ENCODE data around the gene ABHD17C. TPM values are rescaled to one million over a fixed set of nuclear protein-coding genes. Genes with fewer than 3 reads are reported as not detected.

The ABHD17C gene
- total and polyA plus RNA-seq, 2 experiments from 2014 or later: 2.1 to 8.3 TPM

GRCh38 chr15:80769829-80770705 is 75.0 kb downstream of the ABHD17C start:
- Histone ChIP-seq H3K4me2 (ENCODE audit: unreplicated experiment) (no peak overlapping the region), H2AFZ (no peak overlapping the region), H3K9me2 (ENCODE audit: insufficient read depth) (no peaks in the 10 kb centered on the region), H3K9me3 (ENCODE audit: low read depth) (no peaks in the 10 kb centered on the region), H3K27ac (no peak overlapping the region), H4K20me1 (ENCODE audit: insufficient read depth) (no peaks in the 10 kb centered on the region), H3K36me3 (ENCODE audit: low read depth) (no peaks in the 10 kb centered on the region), H3K9ac (no peak overlapping the region), H3K4me1 (ENCODE audit: insufficient read depth) (peaks cover 5% of the 10 kb centered on the region; the same call in 1 of the 2 replicates), H3K27me3 (replicated peaks; ENCODE audit: insufficient read depth) (no peaks in the 10 kb centered on the region), H3F3A (ENCODE audit: insufficient read depth) (peaks cover 10% of the 10 kb centered on the region; the same call in 1 of the 2 replicates), H3K4me3 (no peak overlapping the region), H3K79me2 (ENCODE audit: insufficient read depth) (no peaks in the 10 kb centered on the region)
- in situ Hi-C loops (cut with MboI): loop anchor here (10.0 kb wide), 1 partner anchor 205 kb away; no protein-coding TSS in a partner anchor
- no peak for DNase-seq
- WGBS, 2 experiments (ENCODE audit: low coverage in 1 of 2, low lambda C conversion rate in 2 of 2, missing lambda C conversion rate in 2 of 2): 88 to 91% methylated on average over 7 of the region's 7 CpGs
- TF ChIP-seq EZH2 (IDR thresholded peaks at IDR 0.05; ENCODE audit: insufficient read depth, poor library complexity, severe bottlenecking) (no peak), EZH2phosphoT487 (IDR thresholded peaks at IDR 0.05; ENCODE audit: insufficient read depth, low read depth) (no peak)

DNA sequence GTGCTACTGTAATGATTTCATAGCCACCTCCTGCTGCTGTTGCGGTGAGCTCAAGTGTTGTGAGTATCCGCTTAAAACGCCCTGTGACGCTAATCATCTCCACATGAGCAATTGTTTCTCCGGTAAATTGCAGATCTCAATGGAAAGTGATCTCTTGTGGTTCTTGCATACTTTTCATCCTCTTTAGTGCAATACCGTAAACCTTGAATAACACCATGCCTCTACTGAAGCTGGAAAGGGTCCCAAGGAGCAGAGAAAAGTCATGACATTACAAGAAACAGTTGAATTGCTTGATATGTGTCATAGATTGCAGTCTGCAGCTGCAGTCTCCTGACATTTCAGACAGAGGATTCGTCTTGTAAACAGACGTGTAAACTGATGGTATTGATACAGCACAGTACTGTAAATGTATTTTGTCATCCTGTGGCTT is 78.0 kb downstream of the ABHD17C start:
- Histone ChIP-seq H3K9ac (no peak overlapping the region), H2AFZ (no peak overlapping the region), H3K4me3 (0 out of 2 replicates have a peak overlapping the region, but pooled peaks have one; percentile 7), H3K27ac (peak overlapping the region; percentile 29; the same call in 1 of the 2 replicates), H3F3A (ENCODE audit: insufficient read depth) (peaks cover 36% of the 10 kb centered on the region), H3K27me3 (replicated peaks; ENCODE audit: insufficient read depth) (no peaks in the 10 kb centered on the region), H3K79me2 (ENCODE audit: insufficient read depth) (no peaks in the 10 kb centered on the region), H4K20me1 (ENCODE audit: insufficient read depth) (no peaks in the 10 kb centered on the region), H3K4me1 (ENCODE audit: insufficient read depth) (peaks cover 23% of the 10 kb centered on the region), H3K36me3 (ENCODE audit: low read depth) (no peaks in the 10 kb centered on the region), H3K9me3 (ENCODE audit: low read depth) (no peaks in the 10 kb centered on the region), H3K9me2 (ENCODE audit: insufficient read depth) (no peaks in the 10 kb centered on the region), H3K4me2 (ENCODE audit: unreplicated experiment) (peak overlapping the region; percentile 19)
- in situ Hi-C loops (cut with MboI): loop anchor here (10.0 kb wide), 1 partner anchor 208 kb away; no protein-coding TSS in a partner anchor
- TF ChIP-seq EZH2 (IDR thresholded peaks at IDR 0.05; ENCODE audit: insufficient read depth, poor library complexity, severe bottlenecking) (no peak), EZH2phosphoT487 (IDR thresholded peaks at IDR 0.05; ENCODE audit: insufficient read depth, low read depth) (no peak)
- peak; percentile 67 for DNase-seq
- WGBS, 2 experiments (ENCODE audit: low coverage in 1 of 2, low lambda C conversion rate in 2 of 2, missing lambda C conversion rate in 2 of 2): 39 to 40% methylated on average over 8 of the region's 8 CpGs

DNA sequence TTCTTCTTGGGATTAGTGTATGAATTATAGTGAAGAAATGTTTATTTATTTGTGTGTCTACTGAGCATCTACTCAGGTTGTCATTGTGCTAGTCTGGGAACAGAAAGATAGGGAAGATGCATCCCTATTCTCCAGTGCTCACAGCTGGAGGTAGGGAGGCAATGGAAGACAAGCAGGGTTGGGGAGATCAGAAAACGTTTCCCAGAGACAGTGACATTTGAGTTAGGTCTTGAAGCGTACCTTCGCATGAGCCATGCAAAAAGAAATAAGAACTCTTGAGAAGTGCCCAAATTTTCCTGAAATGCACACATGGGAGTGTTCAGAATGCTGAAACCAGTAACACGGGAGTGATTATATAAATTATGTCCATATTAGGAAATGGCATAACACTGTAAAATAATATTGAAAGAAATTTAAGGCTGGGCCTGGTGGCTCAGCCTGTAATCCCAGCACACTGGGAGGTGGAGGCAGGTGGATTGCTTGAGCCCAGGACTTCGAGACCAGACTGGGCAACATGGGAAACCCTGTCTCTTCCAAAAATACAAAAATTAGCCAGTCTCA is 78.8 kb downstream of the ABHD17C start:
- TF ChIP-seq EZH2 (IDR thresholded peaks at IDR 0.05; ENCODE audit: insufficient read depth, poor library complexity, severe bottlenecking): no peak
- no peak for TF ChIP-seq EZH2phosphoT487 (IDR thresholded peaks at IDR 0.05; ENCODE audit: insufficient read depth, low read depth)
- Histone ChIP-seq H3K9me3 (ENCODE audit: low read depth) (no peaks in the 10 kb centered on the region), H3F3A (ENCODE audit: insufficient read depth) (peaks cover 42% of the 10 kb centered on the region), H2AFZ (no peak overlapping the region), H3K4me3 (no peak overlapping the region), H3K36me3 (ENCODE audit: low read depth) (no peaks in the 10 kb centered on the region), H3K79me2 (ENCODE audit: insufficient read depth) (no peaks in the 10 kb centered on the region), H3K4me2 (ENCODE audit: unreplicated experiment) (no peak overlapping the region), H3K9me2 (ENCODE audit: insufficient read depth) (no peaks in the 10 kb centered on the region), H3K4me1 (ENCODE audit: insufficient read depth) (peaks cover 27% of the 10 kb centered on the region), H3K27me3 (replicated peaks; ENCODE audit: insufficient read depth) (no peaks in the 10 kb centered on the region), H3K9ac (no peak overlapping the region), H3K27ac (peak overlapping the region; percentile 29; the same call in 1 of the 2 replicates), H4K20me1 (ENCODE audit: insufficient read depth) (no peaks in the 10 kb centered on the region)
- no peak for DNase-seq
- 72 to 82% methylated on average over 5 of the region's 5 CpGs for WGBS, 2 experiments (ENCODE audit: low coverage in 1 of 2, low lambda C conversion rate in 2 of 2, missing lambda C conversion rate in 2 of 2)
- in situ Hi-C loops (cut with MboI): loop anchor here (10.0 kb wide), 1 partner anchor 209 kb away; no protein-coding TSS in a partner anchor

DNA sequence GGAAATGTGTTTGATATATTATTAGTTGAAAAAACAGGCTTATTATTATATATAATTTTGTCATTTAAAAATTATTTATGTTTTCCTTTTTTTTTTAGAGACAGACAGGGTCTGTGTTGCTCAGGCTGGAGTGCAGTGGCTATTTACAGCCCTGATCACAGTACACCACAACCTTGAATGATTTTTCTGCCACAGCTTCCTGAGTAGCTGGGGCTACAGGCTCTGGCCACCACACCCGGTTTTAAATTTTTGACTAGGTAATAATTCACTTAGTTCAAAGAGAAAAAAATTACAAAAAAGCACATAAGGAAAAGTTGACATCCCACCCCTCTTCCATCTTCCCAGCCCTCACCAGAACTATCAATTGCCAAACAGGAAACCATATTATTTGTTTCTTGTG is 79.4 kb downstream of the ABHD17C start:
- Histone ChIP-seq H3K27me3 (replicated peaks; ENCODE audit: insufficient read depth) (no peaks in the 10 kb centered on the region), H3K36me3 (ENCODE audit: low read depth) (no peaks in the 10 kb centered on the region), H3F3A (ENCODE audit: insufficient read depth) (peaks cover 42% of the 10 kb centered on the region), H3K4me3 (no peak overlapping the region), H2AFZ (no peak overlapping the region), H3K9me2 (ENCODE audit: insufficient read depth) (no peaks in the 10 kb centered on the region), H3K9ac (no peak overlapping the region), H3K79me2 (ENCODE audit: insufficient read depth) (no peaks in the 10 kb centered on the region), H4K20me1 (ENCODE audit: insufficient read depth) (no peaks in the 10 kb centered on the region), H3K27ac (no peak overlapping the region), H3K9me3 (ENCODE audit: low read depth) (no peaks in the 10 kb centered on the region), H3K4me2 (ENCODE audit: unreplicated experiment) (no peak overlapping the region), H3K4me1 (ENCODE audit: insufficient read depth) (peaks cover 27% of the 10 kb centered on the region)
- no peak for TF ChIP-seq EZH2phosphoT487 (IDR thresholded peaks at IDR 0.05; ENCODE audit: insufficient read depth, low read depth)
- TF ChIP-seq EZH2 (IDR thresholded peaks at IDR 0.05; ENCODE audit: insufficient read depth, poor library complexity, severe bottlenecking): no peak
- no peak for DNase-seq
- in situ Hi-C loops (cut with MboI): loop anchor here (10.0 kb wide), 1 partner anchor 210 kb away; no protein-coding TSS in a partner anchor
- WGBS, 2 experiments (ENCODE audit: low coverage in 1 of 2, low lambda C conversion rate in 2 of 2, missing lambda C conversion rate in 2 of 2): 55 to 79% methylated on average over 1 of the region's 1 CpG

Data from GM23248 (cell line).